Sigmoid colon (tissue), 7 donors: ENCODE results near the gene PHF20. TPM values are rescaled to one million over a fixed set of nuclear protein-coding genes. Genes with fewer than 3 reads are reported as not detected.

ENCODE experiments used
- DNase-seq: peaks from one replicate; pipeline ENCODE4 v3.0.0-alpha.2; 2019
- H3K27ac ChIP-seq, 4 donors: fragments of 200-600 bp; sonication (generic); one replicate each; pipeline ENCODE4 v1.5.1; 2016 to 2019; ENCODE audit warnings: mild to moderate bottlenecking in 1 of 4
- H3K27me3 ChIP-seq, 3 donors: fragments of 200-600 bp; sonication (generic); one replicate each; pipeline ENCODE4 v1.5.1; 2019; ENCODE audit warnings: mild to moderate bottlenecking in 1 of 3
- H3K36me3 ChIP-seq, 4 donors: fragments of 200-600 bp; sonication (generic); one replicate each; pipeline ENCODE4 v1.5.1; 2016 to 2019
- H3K4me1 ChIP-seq, 4 donors: fragments of 200-600 bp; sonication (generic); one replicate each; pipeline ENCODE4 v1.5.1; 2017 to 2019
- H3K4me3 ChIP-seq, 4 donors: fragments of 200-600 bp; sonication (generic); one replicate each; pipeline ENCODE4 v1.5.1; 2017 to 2019; ENCODE audit warnings: mild to moderate bottlenecking in 2 of 4, moderate library complexity in 1 of 4
- H3K9me3 ChIP-seq, 4 donors: fragments of 200-600 bp in 3 of 4; sonication (generic) in 3 of 4; one replicate each; pipeline versions ENCODE4 v1.5.1 to v1.6.1; 2013 to 2019
- CTCF ChIP-seq, 4 experiments: fragments of 450-650 bp in 3 of 4; fragments of 200-600 bp in 1 of 4; IDR thresholded peaks; one replicate each; pipeline ENCODE4 v1.5.1; 2016 to 2019; ENCODE audit warnings: antibody characterized with exemption in 4 of 4, mild to moderate bottlenecking in 3 of 4, moderate library complexity in 2 of 4
- EP300 ChIP-seq, 4 donors: sonication (generic); formaldehyde crosslinking; IDR thresholded peaks; one replicate each; pipeline ENCODE4 v1.6.1; 2017; ENCODE audit warnings: antibody characterized with exemption in 4 of 4
- POLR2A ChIP-seq, 2 donors: fragments of 450-650 bp; IDR thresholded peaks; one replicate each; pipeline ENCODE4 v1.6.1; 2016; ENCODE audit warnings: antibody characterized with exemption in 2 of 2, mild to moderate bottlenecking in 2 of 2, moderate library complexity in 2 of 2
- POLR2AphosphoS5 ChIP-seq, 4 donors: sonication (generic); formaldehyde crosslinking; IDR thresholded peaks; one replicate each; pipeline ENCODE4 v1.6.1; 2017; ENCODE audit warnings: antibody characterized with exemption in 4 of 4
- WGBS, 2 donors: extraction: QIAGEN DNeasy Blood & Tissue Kit; methylation state at CpG; one replicate each; pipeline ENCODE4 v1.1.7; 2013; 5-methylcytosine and 5-hydroxymethylcytosine counted together
- intact Hi-C: fragments of 100-400 bp; cut with DNase I; formaldehyde crosslinking; loops from one replicate; pipeline ENCODE4 v1.15.1; 2023
- polyA plus RNA-seq, 3 donors: library from polyadenylated mRNA; stranded (reverse); fragments of 200-250 nt; gene quantifications; one replicate each; pipeline ENCODE4 v1.2.3, GENCODE V29; 2013
- total RNA-seq, 4 donors: library from RNA; depleted of rRNA; stranded (reverse); fragments of >200 nt; gene quantifications; one replicate each; pipeline ENCODE4 v1.1.0, GENCODE V29; 2016
- donor health status: healthy with polysubstance abuse.
- donor health status: Bipolar disorder and iron deficiency.
- donor health status: healthy.

Gene PHF20
- total and polyA plus RNA-seq, 7 donors: 10.8 to 49.7 (median 41.0) TPM

- Histone ChIP-seq H3K4me1 (peaks cover 0 to 16% (median 10%) of the 10 kb centered on the region in 4 donors), H3K9me3 (no peaks in the 10 kb centered on the region), H3K36me3 (peaks cover 0 to 7% (median 0%) of the 10 kb centered on the region in 4 donors), H3K27ac (no peak overlapping the region), H3K27me3 (no peaks in the 10 kb centered on the region), H3K4me3 (no peak overlapping the region)
- intact Hi-C loops: no loop called here
- no peak for DNase-seq
- TF ChIP-seq POLR2AphosphoS5 (IDR thresholded peaks at IDR 0.05) (no peak), CTCF (IDR thresholded peaks at IDR 0.05) (no peak), EP300 (IDR thresholded peaks at IDR 0.05) (no peak), POLR2A (IDR thresholded peaks at IDR 0.05) (no peak)
- 96 to 97% methylated on average over 4 of the region's 4 CpGs for WGBS, 2 donors
These were observed 17.0 kb downstream of the PHF20 start for GRCh38 chr20:35788796-35789195.

- TF ChIP-seq CTCF (IDR thresholded peaks at IDR 0.05) (no peak), POLR2A (IDR thresholded peaks at IDR 0.05) (no peak), POLR2AphosphoS5 (IDR thresholded peaks at IDR 0.05) (no peak), EP300 (IDR thresholded peaks at IDR 0.05) (no peak)
- Histone ChIP-seq H3K9me3 (no peaks in the 10 kb centered on the region), H3K36me3 (peaks cover 0 to 5% (median 0%) of the 10 kb centered on the region in 4 donors), H3K4me1 (peaks cover 0 to 16% (median 10%) of the 10 kb centered on the region in 4 donors), H3K27me3 (no peaks in the 10 kb centered on the region), H3K27ac (no peak overlapping the region), H3K4me3 (no peak overlapping the region)
- DNase-seq: no peak
- intact Hi-C loops: no loop called here
- 97 to 98% methylated on average over 5 of the region's 5 CpGs for WGBS, 2 donors
These were observed 19.3 kb downstream of the PHF20 start for GRCh38 chr20:35791097-35791496.

GRCh38 chr20:35791821-35792220 is 20.0 kb downstream of the PHF20 start:
- intact Hi-C loops: no loop called here
- Histone ChIP-seq H3K4me3 (no peak overlapping the region), H3K27me3 (no peaks in the 10 kb centered on the region), H3K4me1 (peaks cover 0 to 16% (median 10%) of the 10 kb centered on the region in 4 donors), H3K36me3 (peaks cover 0 to 5% (median 0%) of the 10 kb centered on the region in 4 donors), H3K27ac (peak overlapping the region; percentile 5 to 47 (median 30)), H3K9me3 (no peaks in the 10 kb centered on the region)
- 78% methylated on average over 3 of the region's 3 CpGs for WGBS, 2 donors
- TF ChIP-seq EP300 (IDR thresholded peaks at IDR 0.05): no peak
- peak in 1 of 4 donors; percentile 33 for TF ChIP-seq POLR2AphosphoS5 (IDR thresholded peaks at IDR 0.05)
- no peak for DNase-seq

GRCh38 chr20:35792740-35793139 is 20.9 kb downstream of the PHF20 start:
- H3K27me3 ChIP-seq: no peaks in the 10 kb centered on the region
- H3K4me3 ChIP-seq: no peak overlapping the region
- intact Hi-C loops: no loop called here
- H3K36me3 ChIP-seq: no peaks in the 10 kb centered on the region
- no peak for TF ChIP-seq EP300 (IDR thresholded peaks at IDR 0.05)
- 94 to 99% methylated on average over 4 of the region's 4 CpGs for WGBS, 2 donors
- H3K27ac ChIP-seq: peak overlapping the region in 1 of 4 donors; percentile 47
- no peaks in the 10 kb centered on the region for H3K9me3 ChIP-seq
- no peak for DNase-seq
- peaks cover 0 to 16% (median 10%) of the 10 kb centered on the region in 4 donors for H3K4me1 ChIP-seq

GRCh38 chr20:35796571-35796970 is 24.8 kb downstream of the PHF20 start:
- intact Hi-C loops: no loop called here
- Histone ChIP-seq H3K27me3 (no peaks in the 10 kb centered on the region), H3K9me3 (no peaks in the 10 kb centered on the region), H3K4me1 (peaks cover 0 to 15% (median 9%) of the 10 kb centered on the region in 4 donors), H3K36me3 (peaks cover 0 to 6% (median 1%) of the 10 kb centered on the region in 4 donors), H3K4me3 (no peak overlapping the region), H3K27ac (no peak overlapping the region)
- whole genome bisulfite sequencing, 2 donors: 34 to 50% methylated on average over 2 of the region's 2 CpGs
- DNase-seq: no peak
- TF ChIP-seq CTCF (IDR thresholded peaks at IDR 0.05): no peak
- TF ChIP-seq POLR2AphosphoS5 (IDR thresholded peaks at IDR 0.05): no peak
- TF ChIP-seq EP300 (IDR thresholded peaks at IDR 0.05): no peak
- no peak for TF ChIP-seq POLR2A (IDR thresholded peaks at IDR 0.05)

- TF ChIP-seq CTCF (IDR thresholded peaks at IDR 0.05) (no peak), EP300 (IDR thresholded peaks at IDR 0.05) (no peak), POLR2AphosphoS5 (IDR thresholded peaks at IDR 0.05) (no peak), POLR2A (IDR thresholded peaks at IDR 0.05) (no peak)
- peaks cover 0 to 28% (median 13%) of the 10 kb centered on the region in 4 donors for H3K36me3 ChIP-seq
- WGBS, 2 donors: 89 to 96% methylated on average over 1 of the region's 1 CpG
- no peaks in the 10 kb centered on the region for H3K4me1 ChIP-seq
- H3K4me3 ChIP-seq: no peak overlapping the region
- intact Hi-C loops: no loop called here
- H3K27ac ChIP-seq: no peak overlapping the region
- no peaks in the 10 kb centered on the region for H3K9me3 ChIP-seq
- H3K27me3 ChIP-seq: no peaks in the 10 kb centered on the region
- no peak for DNase-seq
These were observed 30.1 kb downstream of the PHF20 start for GRCh38 chr20:35801865-35802264.
